HEK293 (cell line): Measurements from ENCODE around the gene RASGRP1.

Experiments used
- BCL11A ChIP-seq: fragments of 450-650 bp; formaldehyde crosslinking; IDR thresholded peaks from 2 replicates; pipeline ENCODE4 v1.5.1; 2016; ENCODE audit warnings: low read depth, missing biosample characterization, missing genetic modification characterization
- GLIS2 ChIP-seq: fragments of 450-650 bp; formaldehyde crosslinking; IDR thresholded peaks from 2 replicates; pipeline ENCODE4 v1.5.1; 2016; ENCODE audit warnings: missing biosample characterization, missing genetic modification characterization
- HOXA7 ChIP-seq: sonication (generic); formaldehyde crosslinking; IDR thresholded peaks from 2 replicates; pipeline ENCODE4 v1.8.1; 2022; ENCODE audit warnings: missing genetic modification reagents, borderline replicate concordance
- PRDM10 ChIP-seq: fragments of 450-650 bp; formaldehyde crosslinking; IDR thresholded peaks from 2 replicates; pipeline ENCODE4 v1.5.1; 2016; ENCODE audit warnings: missing biosample characterization, missing genetic modification characterization
- REPIN1 ChIP-seq: fragments of 450-650 bp; formaldehyde crosslinking; IDR thresholded peaks from 2 replicates; pipeline ENCODE4 v1.5.1; 2017; ENCODE audit warnings: missing biosample characterization, missing genetic modification characterization, low read depth
- SP2 ChIP-seq: fragments of 450-650 bp; formaldehyde crosslinking; IDR thresholded peaks from 2 replicates; pipeline ENCODE4 v1.5.1; 2016; ENCODE audit warnings: missing biosample characterization, missing genetic modification characterization
- ZBTB1 ChIP-seq: fragments of 450-650 bp; formaldehyde crosslinking; IDR thresholded peaks from 2 replicates; pipeline ENCODE4 v1.5.1; 2016; ENCODE audit warnings: missing biosample characterization, missing genetic modification characterization
- ZNF114 ChIP-seq: fragments of 450-650 bp; formaldehyde crosslinking; IDR thresholded peaks from 2 replicates; pipeline ENCODE4 v1.5.0; 2017; ENCODE audit warnings: missing biosample characterization, missing genetic modification characterization
- ZNF132 ChIP-seq: fragments of 450-650 bp; formaldehyde crosslinking; IDR thresholded peaks from 2 replicates; pipeline ENCODE4 v1.5.1; 2017; ENCODE audit warnings: missing biosample characterization, missing genetic modification characterization, borderline replicate concordance
- ZNF140 ChIP-seq: fragments of 450-650 bp; formaldehyde crosslinking; IDR thresholded peaks from 2 replicates; pipeline ENCODE4 v1.5.1; 2016; ENCODE audit warnings: missing biosample characterization, missing genetic modification characterization
- ZNF157 ChIP-seq: fragments of 450-650 bp; formaldehyde crosslinking; IDR thresholded peaks from 2 replicates; pipeline ENCODE4 v1.5.1; 2016; ENCODE audit warnings: missing biosample characterization, missing genetic modification characterization
- ZNF174 ChIP-seq: fragments of 450-650 bp; formaldehyde crosslinking; IDR thresholded peaks from 2 replicates; pipeline ENCODE4 v1.5.0; 2017; ENCODE audit warnings: missing biosample characterization, mild to moderate bottlenecking, missing genetic modification characterization
- ZNF184 ChIP-seq: fragments of 450-650 bp; IDR thresholded peaks from 2 replicates; pipeline ENCODE4 v1.5.1; 2018; ENCODE audit warnings: missing biosample characterization, mild to moderate bottlenecking, missing genetic modification characterization
- ZNF202 ChIP-seq: fragments of 450-650 bp; formaldehyde crosslinking; IDR thresholded peaks from 2 replicates; pipeline ENCODE4 v1.5.1; 2016; ENCODE audit warnings: missing biosample characterization, missing genetic modification characterization, borderline replicate concordance
- ZNF24 ChIP-seq: fragments of 450-650 bp; formaldehyde crosslinking; IDR thresholded peaks from 2 replicates; pipeline ENCODE4 v1.5.1; 2016; ENCODE audit warnings: missing biosample characterization, missing genetic modification characterization
- ZNF248 ChIP-seq: fragments of 450-650 bp; formaldehyde crosslinking; IDR thresholded peaks from 2 replicates; pipeline ENCODE4 v1.5.1; 2017; ENCODE audit warnings: missing biosample characterization, missing genetic modification characterization
- ZNF302 ChIP-seq: fragments of 450-650 bp; formaldehyde crosslinking; IDR thresholded peaks from 2 replicates; pipeline ENCODE4 v1.5.1; 2016; ENCODE audit warnings: missing biosample characterization, missing genetic modification characterization, low read depth
- ZNF350 ChIP-seq: fragments of 450-650 bp; formaldehyde crosslinking; IDR thresholded peaks from 2 replicates; pipeline ENCODE4 v1.5.0; 2017; ENCODE audit warnings: missing biosample characterization, mild to moderate bottlenecking, missing genetic modification characterization
- ZNF366 ChIP-seq: fragments of 450-650 bp; formaldehyde crosslinking; conservative IDR thresholded peaks from 2 replicates; pipeline ENCODE4 v1.5.1; 2016; ENCODE audit warnings: missing biosample characterization, missing genetic modification characterization
- ZNF600 ChIP-seq: fragments of 450-650 bp; formaldehyde crosslinking; IDR thresholded peaks from 2 replicates; pipeline ENCODE4 v1.5.1; 2016; ENCODE audit warnings: missing biosample characterization, missing genetic modification characterization
- ZNF610 ChIP-seq: fragments of 450-650 bp; formaldehyde crosslinking; IDR thresholded peaks from 2 replicates; pipeline ENCODE4 v1.5.1; 2016; ENCODE audit warnings: missing biosample characterization, missing genetic modification characterization, borderline replicate concordance
- ZNF629 ChIP-seq: fragments of 450-650 bp; formaldehyde crosslinking; IDR thresholded peaks from 2 replicates; pipeline ENCODE4 v1.5.1; 2017; ENCODE audit warnings: missing biosample characterization, missing genetic modification characterization
- ZNF645 ChIP-seq: fragments of 450-650 bp; formaldehyde crosslinking; IDR thresholded peaks from 2 replicates; pipeline ENCODE4; 2016; ENCODE audit warnings: missing biosample characterization, missing genetic modification characterization
- ZNF660 ChIP-seq: fragments of 450-650 bp; IDR thresholded peaks from 2 replicates; pipeline ENCODE4 v1.5.1; 2018; ENCODE audit warnings: missing biosample characterization, mild to moderate bottlenecking, missing genetic modification characterization
- ZNF701 ChIP-seq: fragments of 450-650 bp; formaldehyde crosslinking; IDR thresholded peaks from 2 replicates; pipeline ENCODE4 v1.5.1; 2016; ENCODE audit warnings: missing biosample characterization, missing genetic modification characterization
- ZNF704 ChIP-seq: fragments of 450-650 bp; formaldehyde crosslinking; IDR thresholded peaks from 2 replicates; pipeline ENCODE4 v1.5.1; 2016; ENCODE audit warnings: missing biosample characterization, missing genetic modification characterization
- ZNF768 ChIP-seq: fragments of 450-650 bp; formaldehyde crosslinking; IDR thresholded peaks from 2 replicates; pipeline ENCODE4 v1.5.1; 2018; ENCODE audit warnings: missing biosample characterization, mild to moderate bottlenecking, missing genetic modification characterization
- ZNF776 ChIP-seq: fragments of 450-650 bp; formaldehyde crosslinking; IDR thresholded peaks from 2 replicates; pipeline ENCODE4 v1.5.0; 2017; ENCODE audit warnings: missing biosample characterization, missing genetic modification characterization, borderline replicate concordance
- ZNF830 ChIP-seq: fragments of 450-650 bp; IDR thresholded peaks from 2 replicates; pipeline ENCODE4 v1.5.0; 2018; ENCODE audit warnings: missing biosample characterization, missing genetic modification characterization, low read depth, mild to moderate bottlenecking, moderate library complexity
- ZNF837 ChIP-seq: fragments of 450-650 bp; formaldehyde crosslinking; IDR thresholded peaks from 2 replicates; pipeline ENCODE4 v1.5.1; 2016; ENCODE audit warnings: missing biosample characterization, missing genetic modification characterization
- ZNF843 ChIP-seq: fragments of 450-650 bp; formaldehyde crosslinking; IDR thresholded peaks from 2 replicates; pipeline ENCODE4 v1.5.1; 2016; ENCODE audit warnings: missing biosample characterization, missing genetic modification characterization
- ZSCAN18 ChIP-seq: fragments of 450-650 bp; formaldehyde crosslinking; IDR thresholded peaks from 2 replicates; pipeline ENCODE4 v1.5.1; 2016; ENCODE audit warnings: missing biosample characterization, missing genetic modification characterization
- ZSCAN30 ChIP-seq: fragments of 450-650 bp; IDR thresholded peaks from 2 replicates; pipeline ENCODE4 v1.5.1; 2018; ENCODE audit warnings: missing biosample characterization, mild to moderate bottlenecking, missing genetic modification characterization, moderate library complexity

RASGRP1 gene

GRCh38 chr15:38453971-38454695, 110.5 kb downstream of the RASGRP1 start, which contains the start of gene FAM98B (continued):
- peak; percentile 54; the same call in 1 of the 2 replicates for TF ChIP-seq ZNF843 (tag by site-specific recombination)
- TF ChIP-seq ZNF600 = 0 out of 2 replicates have a peak, but pooled peaks have one; percentile 43
- no peak for TF ChIP-seq ZSCAN18 (tag by site-specific recombination)
- peak; percentile 96 for TF ChIP-seq ZNF660
- TF ChIP-seq ZBTB1 = no peak
- TF ChIP-seq ZNF302 = no peak
- no peak for TF ChIP-seq ZNF366 (tag by site-specific recombination)
- TF ChIP-seq ZNF140 = no peak
- TF ChIP-seq ZNF350 (tag by site-specific recombination) = no peak
- no peak for TF ChIP-seq ZNF704 (tag by site-specific recombination)
- no peak for TF ChIP-seq ZNF776 (tag by site-specific recombination)
- no peak for TF ChIP-seq ZNF645 (tag by site-specific recombination)
- TF ChIP-seq ZNF174 (tag by site-specific recombination) = no peak
- TF ChIP-seq ZNF610 (tag by site-specific recombination) = peak; percentile 66; the same call in 1 of the 2 replicates
- peak; percentile 66 for TF ChIP-seq GLIS2 (tag by site-specific recombination)
- TF ChIP-seq ZSCAN30 (tag by site-specific recombination) = peak; percentile 89
- no peak for TF ChIP-seq HOXA7 (CRISPR knock-in tag)
- no peak for TF ChIP-seq ZNF768
- no peak for TF ChIP-seq ZNF837 (tag by site-specific recombination)
- TF ChIP-seq ZNF629 (tag by site-specific recombination) = peak; percentile 45; the same call in 1 of the 2 replicates
- no peak for TF ChIP-seq ZNF157
- no peak for TF ChIP-seq ZNF830 (tag by site-specific recombination)
- peak; percentile 80 for TF ChIP-seq PRDM10 (tag by site-specific recombination)
- peak; percentile 42 for TF ChIP-seq SP2 (tag by site-specific recombination)
- no peak for TF ChIP-seq ZNF132 (tag by site-specific recombination)
- no peak for TF ChIP-seq REPIN1 (tag by site-specific recombination)
- TF ChIP-seq ZNF24 (tag by site-specific recombination) = peak; percentile 66; the same call in 1 of the 2 replicates
- TF ChIP-seq ZNF202 (tag by site-specific recombination) = no peak
- TF ChIP-seq ZNF701 = no peak
- no peak for TF ChIP-seq ZNF248 (tag by site-specific recombination)
- TF ChIP-seq ZNF114 = no peak
- TF ChIP-seq BCL11A (tag by site-specific recombination) = 0 out of 2 replicates have a peak, but pooled peaks have one; percentile 42
- TF ChIP-seq ZNF184 (tag by site-specific recombination) = no peak; the same call in 1 of the 2 replicates
